Erythroblast (primary cell): Measurements from ENCODE around the gene TBCB.

Source experiments
- GATA1 ChIP-seq: IDR thresholded peaks from 2 replicates; pipeline ENCODE4 v1.6.1; 2011; ENCODE audit warnings: low read depth, mild to moderate bottlenecking, control low read depth, low read length, moderate library complexity
- POLR2A ChIP-seq: IDR thresholded peaks from 2 replicates; pipeline ENCODE4 v1.6.1; 2011; ENCODE audit warnings: mild to moderate bottlenecking, low read length

- TF ChIP-seq POLR2A (peak; percentile 47), GATA1 (no peak)
These were observed 11.3 kb upstream of the TBCB start for GRCh38 chr19:36103842-36104552.
